ENCODE measurements around the gene POU2F2.

DNA sequence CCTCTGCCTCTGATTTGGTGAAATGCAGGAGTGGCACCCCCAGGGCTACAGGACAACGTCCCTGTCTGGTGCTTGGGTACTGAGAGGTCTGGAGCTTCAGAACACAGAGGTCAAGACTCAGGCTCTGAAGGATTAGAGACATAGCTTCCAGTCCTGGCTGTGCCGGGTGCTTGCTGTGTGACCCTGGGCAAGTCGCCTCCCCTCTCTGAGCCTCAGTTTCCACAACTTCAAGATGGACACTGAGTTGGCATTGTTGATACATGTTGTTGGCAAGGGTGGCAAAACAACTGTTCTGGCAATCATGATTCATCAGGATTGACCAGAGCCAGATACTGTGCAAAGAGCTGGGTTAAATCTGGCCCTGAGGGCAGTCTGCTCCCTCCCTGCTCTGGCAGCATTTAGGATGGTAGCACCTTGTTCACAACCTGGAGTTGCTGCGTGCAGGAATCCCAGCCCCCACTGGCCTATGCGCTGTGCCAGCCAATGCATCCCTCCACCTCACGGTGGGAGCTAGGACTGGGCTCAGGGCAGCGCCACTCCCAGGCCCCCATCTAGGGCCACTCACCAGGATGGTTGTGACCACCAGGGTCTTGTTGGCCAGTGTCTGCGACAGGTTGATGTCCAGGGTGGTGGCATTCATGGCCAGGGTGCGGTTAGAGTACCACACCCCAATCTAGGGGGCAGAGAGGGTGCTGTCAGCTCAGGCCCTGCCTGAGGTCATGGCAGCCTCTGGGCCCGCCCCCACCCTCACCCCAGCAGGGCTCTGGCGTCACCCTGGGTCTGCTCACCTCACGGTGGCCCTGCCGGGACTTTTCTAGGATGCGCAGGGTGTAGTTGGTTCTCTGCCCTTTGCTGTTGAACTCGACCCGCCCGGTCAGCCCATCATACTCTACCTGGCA is 79.0 kb downstream of the POU2F2 start:
- TF ChIP-seq, protein P1, sequence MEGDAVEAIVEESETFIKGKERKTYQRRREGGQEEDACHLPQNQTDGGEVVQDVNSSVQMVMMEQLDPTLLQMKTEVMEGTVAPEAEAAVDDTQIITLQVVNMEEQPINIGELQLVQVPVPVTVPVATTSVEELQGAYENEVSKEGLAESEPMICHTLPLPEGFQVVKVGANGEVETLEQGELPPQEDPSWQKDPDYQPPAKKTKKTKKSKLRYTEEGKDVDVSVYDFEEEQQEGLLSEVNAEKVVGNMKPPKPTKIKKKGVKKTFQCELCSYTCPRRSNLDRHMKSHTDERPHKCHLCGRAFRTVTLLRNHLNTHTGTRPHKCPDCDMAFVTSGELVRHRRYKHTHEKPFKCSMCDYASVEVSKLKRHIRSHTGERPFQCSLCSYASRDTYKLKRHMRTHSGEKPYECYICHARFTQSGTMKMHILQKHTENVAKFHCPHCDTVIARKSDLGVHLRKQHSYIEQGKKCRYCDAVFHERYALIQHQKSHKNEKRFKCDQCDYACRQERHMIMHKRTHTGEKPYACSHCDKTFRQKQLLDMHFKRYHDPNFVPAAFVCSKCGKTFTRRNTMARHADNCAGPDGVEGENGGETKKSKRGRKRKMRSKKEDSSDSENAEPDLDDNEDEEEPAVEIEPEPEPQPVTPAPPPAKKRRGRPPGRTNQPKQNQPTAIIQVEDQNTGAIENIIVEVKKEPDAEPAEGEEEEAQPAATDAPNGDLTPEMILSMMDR (IDR thresholded peaks at IDR 0.05), result no peak
- no peak for TF ChIP-seq POLR2A (IDR thresholded peaks at IDR 0.05)
